ENCODE data around the gene ZBTB7A.

The ZBTB7A gene

GRCh38 chr19:4066682-4067395 lies at the start of gene ZBTB7A:
Gene ZBTB7A (minus strand): TSS chr19:4066899. CDS start chr19:4055232, 11,667 bp downstream.
- peak; percentile 72 for DNase-seq

- no peak for DNase-seq
Observed at GRCh38 chr19:4115818-4116385, 49.2 kb upstream of the ZBTB7A start.

GRCh38 chr19:4115050-4115817 lies 48.5 kb upstream of the ZBTB7A start:
- peak; percentile 71 for DNase-seq

GRCh38 chr19:4114181-4114580 lies 47.5 kb upstream of the ZBTB7A start:
- no peak for DNase-seq

GRCh38 chr19:4113398-4114088 lies 46.8 kb upstream of the ZBTB7A start:
- DNase-seq, result no peak

- no peak for DNase-seq
Observed at GRCh38 chr19:4112367-4112766, 45.7 kb upstream of the ZBTB7A start.

- DNase-seq, result no peak
Observed at GRCh38 chr19:4109626-4109945, 42.9 kb upstream of the ZBTB7A start.

- DNase-seq, result peak; percentile 52
Observed at GRCh38 chr19:4108767-4109625, 42.3 kb upstream of the ZBTB7A start.

GRCh38 chr19:4103080-4103433 lies 36.4 kb upstream of the ZBTB7A start:
- DNase-seq, result peak; percentile 36

GRCh38 chr19:4102339-4103079 lies 35.8 kb upstream of the ZBTB7A start:
- DNase-seq, result no peak

GRCh38 chr19:4101496-4101770 lies 34.7 kb upstream of the ZBTB7A start:
- no peak for DNase-seq

- DNase-seq, result no peak
Observed at GRCh38 chr19:4100647-4101495, 34.2 kb upstream of the ZBTB7A start.

GRCh38 chr19:4099041-4099764 lies 32.5 kb upstream of the ZBTB7A start:
- DNase-seq, result no peak

GRCh38 chr19:4098493-4098892 lies 31.8 kb upstream of the ZBTB7A start:
- no peak for DNase-seq

- DNase-seq, result no peak
Observed at GRCh38 chr19:4097501-4097900, 30.8 kb upstream of the ZBTB7A start.

- DNase-seq, result no peak
Observed at GRCh38 chr19:4096049-4096892, 29.6 kb upstream of the ZBTB7A start.

- no peak for DNase-seq
Observed at GRCh38 chr19:4095488-4095844, 28.8 kb upstream of the ZBTB7A start.

GRCh38 chr19:4094761-4095487 lies 28.2 kb upstream of the ZBTB7A start:
- DNase-seq, result no peak

- DNase-seq, result no peak
Observed at GRCh38 chr19:4094291-4094690, 27.6 kb upstream of the ZBTB7A start.
